IMR-90 (cell line): ENCODE results near the gene AGXT. TPM values are rescaled to one million over a fixed set of nuclear protein-coding genes. Genes with fewer than 3 reads are reported as not detected.

Source experiments
- ATAC-seq: fragments of 200-7000 bp; cut with Tn5 transposase; 2 replicates; pipeline ENCODE4 v1.9.1; 2020; ENCODE audit warnings: low read depth, mild to moderate bottlenecking, moderate library complexity
- BruUV-seq: library from RNA; stranded (reverse); fragments of 400-500 nt; replicated peaks from 2 replicates; lab custom pipeline; 2021; lab: Mats Ljungman, UMichigan
- CTCF ChIA-PET: fragments of 300-600 bp; formaldehyde crosslinking; extraction: SDS; loops from one replicate; lab custom pipeline; 2021; ENCODE audit warnings: antibody characterized with exemption; lab: Yijun Ruan, JAX
- POLR2A ChIA-PET: fragments of 300-600 bp; sonication (Branson Sonifier 250); formaldehyde crosslinking; loops from one replicate; lab custom pipeline; 2022; ENCODE audit warnings: antibody characterized with exemption; ENCODE audit not compliant: unreplicated experiment; lab: Charles Lee
- DNase-seq: peaks from one replicate; pipeline ENCODE4 v3.0.0; 2013
- H2AFZ ChIP-seq: replicated peaks from 2 replicates; pipeline ENCODE3; 2013; ENCODE audit warnings: low read length, mild to moderate bottlenecking; ENCODE audit not compliant: poor library complexity
- H2AK5ac ChIP-seq: 2 replicates; pipeline ENCODE4 v1.6.1; 2013; ENCODE audit warnings: low read depth, low read length, inconsistent platforms
- H2AK9ac ChIP-seq: replicated peaks from 2 replicates; pipeline ENCODE3; 2013; ENCODE audit warnings: mild to moderate bottlenecking, low read depth, low read length, moderate library complexity; ENCODE audit not compliant: poor library complexity
- H2BK120ac ChIP-seq: 2 replicates; pipeline ENCODE4 v1.6.1; 2013; ENCODE audit warnings: low read depth, low read length, inconsistent platforms
- H2BK15ac ChIP-seq: 3 replicates; pipeline ENCODE4 v1.6.1; 2013; ENCODE audit warnings: low read depth, low read length, inconsistent platforms
- H2BK20ac ChIP-seq: 2 replicates; pipeline ENCODE4 v1.6.1; 2013; ENCODE audit warnings: low read depth, mild to moderate bottlenecking, inconsistent platforms, low read length, moderate library complexity
- H2BK5ac ChIP-seq: 2 replicates; pipeline ENCODE4 v1.6.1; 2013; ENCODE audit warnings: mild to moderate bottlenecking, low read depth, low read length, inconsistent platforms; ENCODE audit not compliant: poor library complexity, severe bottlenecking
- H3K14ac ChIP-seq: replicated peaks from 2 replicates; pipeline ENCODE4 v1.6.1; 2013; ENCODE audit warnings: low read depth, low read length, inconsistent platforms
- H3K18ac ChIP-seq: 2 replicates; pipeline ENCODE4 v1.6.1; 2013; ENCODE audit warnings: low read depth, low read length, control low read depth
- H3K23ac ChIP-seq: 2 replicates; pipeline ENCODE4 v1.6.1; 2013; ENCODE audit warnings: low read depth, low read length, inconsistent platforms
- H3K27ac ChIP-seq: 2 replicates; pipeline ENCODE4 v1.5.1; 2013; ENCODE audit warnings: mild to moderate bottlenecking, control low read depth, low read length; ENCODE audit not compliant: insufficient read depth
- H3K27me3 ChIP-seq: 2 replicates; pipeline ENCODE4 v1.6.1; 2013; ENCODE audit warnings: low read length; ENCODE audit not compliant: control insufficient read depth, insufficient read depth
- H3K36me3 ChIP-seq: 2 replicates; pipeline ENCODE4 v1.6.1; 2013; ENCODE audit warnings: low read length, mixed read lengths; ENCODE audit not compliant: control insufficient read depth, insufficient read depth
- H3K4ac ChIP-seq: 2 replicates; pipeline ENCODE4 v1.6.1; 2013; ENCODE audit warnings: low read depth, low read length, inconsistent platforms
- H3K4me1 ChIP-seq: 2 replicates; pipeline ENCODE4 v1.6.1; 2013; ENCODE audit warnings: low read length, mixed read lengths; ENCODE audit not compliant: control insufficient read depth, insufficient read depth
- H3K4me2 ChIP-seq: 2 replicates; pipeline ENCODE4 v1.6.1; 2013; ENCODE audit warnings: low read depth, mild to moderate bottlenecking, control low read depth, low read length, moderate library complexity
- H3K4me3 ChIP-seq: 2 replicates; pipeline ENCODE4 v1.5.1; 2013; ENCODE audit warnings: low read depth, mild to moderate bottlenecking, control low read depth, low read length, moderate library complexity; ENCODE audit not compliant: insufficient read depth
- H3K56ac ChIP-seq: 2 replicates; pipeline ENCODE4 v1.6.1; 2013; ENCODE audit warnings: low read length, inconsistent platforms; ENCODE audit not compliant: insufficient read depth; ENCODE audit errors: extremely low read depth
- H3K79me1 ChIP-seq, 2 experiments: 2 replicates each; pipeline ENCODE4 v1.6.1; 2013; ENCODE audit warnings: low read length in 2 of 2, inconsistent platforms in 1 of 2, low read depth in 1 of 2
- H3K9ac ChIP-seq: 2 replicates; pipeline ENCODE4 v1.6.1; 2013; ENCODE audit warnings: low read depth, low read length, control low read depth
- H3K9me1 ChIP-seq: 2 replicates; pipeline ENCODE4 v1.6.1; 2013; ENCODE audit warnings: low read length, inconsistent platforms; ENCODE audit not compliant: insufficient read depth
- H3K9me3 ChIP-seq: 2 replicates; pipeline ENCODE4 v1.6.1; 2013; ENCODE audit warnings: low read length; ENCODE audit not compliant: control insufficient read depth, insufficient read depth
- H4K20me1 ChIP-seq: 2 replicates; pipeline ENCODE4 v1.6.1; 2013; ENCODE audit warnings: low read length, inconsistent platforms; ENCODE audit not compliant: insufficient read depth
- H4K5ac ChIP-seq: 2 replicates; pipeline ENCODE4 v1.6.1; 2013; ENCODE audit warnings: mild to moderate bottlenecking, low read depth, low read length, control low read depth
- H4K8ac ChIP-seq, 2 experiments: 2 replicates each; pipeline ENCODE4 v1.6.1; 2013; ENCODE audit warnings: low read depth in 2 of 2, low read length in 2 of 2, control low read depth in 1 of 2, inconsistent platforms in 1 of 2
- H4K91ac ChIP-seq: 2 replicates; pipeline ENCODE4 v1.6.1; 2013; ENCODE audit warnings: low read depth, low read length, inconsistent platforms; ENCODE audit not compliant: insufficient read depth
- BHLHE40 ChIP-seq: fragments of 150-350 bp; IDR thresholded peaks from 2 replicates; pipeline ENCODE4 v1.6.1; 2016; ENCODE audit warnings: mild to moderate bottlenecking, low read depth, low read length
- CEBPB ChIP-seq: IDR thresholded peaks from 2 replicates; pipeline ENCODE4 v1.6.1; 2012; ENCODE audit warnings: low read depth, low read length, improper control_type of control experiment
- CHD1 ChIP-seq: IDR thresholded peaks from 2 replicates; pipeline ENCODE4 v1.6.1; 2012; ENCODE audit warnings: low read depth, low read length, improper control_type of control experiment
- FOS ChIP-seq: fragments of 150-350 bp; IDR thresholded peaks from 2 replicates; pipeline ENCODE4 v1.6.1; 2016; ENCODE audit warnings: low read depth, low read length
- MAFK ChIP-seq: IDR thresholded peaks from 2 replicates; pipeline ENCODE4 v1.6.1; 2012; ENCODE audit warnings: low read depth, low read length, improper control_type of control experiment
- MXI1 ChIP-seq: IDR thresholded peaks from 2 replicates; pipeline ENCODE4 v1.6.1; 2012; ENCODE audit warnings: low read depth, mild to moderate bottlenecking, low read length, moderate library complexity, borderline replicate concordance
- NFE2L2 ChIP-seq: fragments of 150-350 bp; IDR thresholded peaks from 2 replicates; pipeline ENCODE4 v1.6.1; 2016; ENCODE audit warnings: low read depth, mild to moderate bottlenecking, low read length
- RAD21 ChIP-seq: IDR thresholded peaks from 2 replicates; pipeline ENCODE4 v1.6.1; 2012; ENCODE audit warnings: low read length, improper control_type of control experiment
- RCOR1 ChIP-seq: IDR thresholded peaks from 2 replicates; pipeline ENCODE4 v1.6.1; 2012; ENCODE audit warnings: mild to moderate bottlenecking, low read length, improper control_type of control experiment; ENCODE audit not compliant: insufficient replicate concordance
- RFX5 ChIP-seq: IDR thresholded peaks from 2 replicates; pipeline ENCODE4 v1.8.0; 2012; ENCODE audit warnings: low read depth, mild to moderate bottlenecking, low read length, moderate library complexity
- SMC3 ChIP-seq: fragments of 150-350 bp; IDR thresholded peaks from 2 replicates; pipeline ENCODE4 v1.6.1; 2016; ENCODE audit warnings: low read depth, mild to moderate bottlenecking, antibody characterized with exemption, low read length, moderate library complexity
- WGBS, 2 experiments: methylation state at CpG; one replicate each; pipeline versions ENCODE4 v1.1.5 to v1.1.7; 2013; ENCODE audit warnings: missing lambda C conversion rate in 2 of 2; ENCODE audit not compliant: insufficient read length in 1 of 2; ENCODE audit errors: extremely low coverage in 2 of 2; 5-methylcytosine and 5-hydroxymethylcytosine counted together
- dilution Hi-C: fragments of 300-500 bp; cut with HindIII; formaldehyde crosslinking; loops from one replicate; pipeline ENCODE4 v1.14.3; 2018; ENCODE audit warnings: low sequenced_read_pairs; ENCODE audit not compliant: unreplicated experiment
- in situ Hi-C: fragments of 300-500 bp; cut with MboI; formaldehyde crosslinking; loops from 3 replicates; pipeline ENCODE4 v1.14.3; 2019; ENCODE audit warnings: low sequenced_read_pairs, inconsistent platforms, mixed read lengths
- intact Hi-C: fragments of 100-400 bp; cut with micrococcal nuclease; formaldehyde crosslinking; loops from 2 replicates; pipeline ENCODE4 v1.10.0; 2022
- polyA plus RNA-seq, 3 experiments: library from polyadenylated mRNA; depleted of rRNA; stranded (reverse); fragments of >200 nt; gene quantifications; 2 replicates each; pipeline ENCODE4 v1.2.3, GENCODE V29; 2012; ENCODE audit warnings: low replicate concordance in 1 of 3
- total RNA-seq: library from RNA; depleted of rRNA; stranded (reverse); fragments of >200 nt; gene quantifications from 2 replicates; pipeline ENCODE4 v1.2.3, GENCODE V29; 2012
- TF ChIP-seq, protein P1 (sequence below): fragments of 150-350 bp; IDR thresholded peaks from 2 replicates; pipeline ENCODE4 v1.6.1; 2016; ENCODE audit warnings: low read depth, mild to moderate bottlenecking, low read length, moderate library complexity, borderline replicate concordance
- TF ChIP-seq, protein P2 (sequence below): fragments of 150-350 bp; IDR thresholded peaks from 2 replicates; pipeline ENCODE4 v1.6.1; 2017; ENCODE audit warnings: mild to moderate bottlenecking, antibody characterized with exemption, low read length, low read depth

Gene AGXT
- total and polyA plus RNA-seq, 2 of the 4 experiments (the other 2 are of a cell fraction): not detected

DNA sequence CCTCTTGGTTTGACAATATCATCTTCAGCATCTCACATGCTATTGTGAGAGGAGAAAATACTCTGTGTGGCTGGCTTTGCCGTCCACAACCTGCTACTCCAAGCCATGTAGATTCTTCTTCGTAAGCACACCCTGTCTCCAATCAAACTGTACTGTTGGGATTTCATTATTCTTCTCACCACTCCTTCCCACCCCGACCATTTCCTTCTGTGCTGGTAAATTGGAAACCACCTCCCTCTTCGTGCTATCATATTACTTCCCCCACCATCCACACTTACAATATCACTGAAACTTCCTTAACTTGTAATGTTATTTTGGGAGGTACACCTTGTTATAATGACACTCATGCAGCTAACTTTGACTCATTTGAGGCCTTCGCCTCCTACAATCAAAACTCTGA, 3.2 kb upstream of the AGXT start:
- Histone ChIP-seq H3K9me1 (no peaks in the 10 kb centered on the region), H2BK120ac (no peak overlapping the region), H3K27me3 (peaks cover 51% of the 10 kb centered on the region), H2AFZ (no peak overlapping the region), H2BK20ac (no peak overlapping the region), H3K4me1 (no peaks in the 10 kb centered on the region; the same call in 1 of the 2 replicates), H3K4ac (no peak overlapping the region), H4K8ac (no peak overlapping the region), H3K27ac (no peak overlapping the region), H3K36me3 (no peaks in the 10 kb centered on the region), H3K23ac (no peak overlapping the region), H2AK9ac (no peak overlapping the region), H3K4me2 (no peak overlapping the region), H3K56ac (no peak overlapping the region), H4K20me1 (no peaks in the 10 kb centered on the region), H4K91ac (no peak overlapping the region), H2BK15ac (no peak overlapping the region), H2BK5ac (no peak overlapping the region), H3K18ac (no peak overlapping the region), H2AK5ac (no peak overlapping the region), H3K4me3 (no peak overlapping the region), H3K9ac (no peak overlapping the region), H3K79me1 (no peaks in the 10 kb centered on the region), H3K14ac (no peak overlapping the region), H3K9me3 (no peaks in the 10 kb centered on the region), H4K5ac (no peak overlapping the region)
- no peak for TF ChIP-seq RFX5
- no peak for TF ChIP-seq MXI1
- TF ChIP-seq CEBPB: no peak
- TF ChIP-seq, protein P1, sequence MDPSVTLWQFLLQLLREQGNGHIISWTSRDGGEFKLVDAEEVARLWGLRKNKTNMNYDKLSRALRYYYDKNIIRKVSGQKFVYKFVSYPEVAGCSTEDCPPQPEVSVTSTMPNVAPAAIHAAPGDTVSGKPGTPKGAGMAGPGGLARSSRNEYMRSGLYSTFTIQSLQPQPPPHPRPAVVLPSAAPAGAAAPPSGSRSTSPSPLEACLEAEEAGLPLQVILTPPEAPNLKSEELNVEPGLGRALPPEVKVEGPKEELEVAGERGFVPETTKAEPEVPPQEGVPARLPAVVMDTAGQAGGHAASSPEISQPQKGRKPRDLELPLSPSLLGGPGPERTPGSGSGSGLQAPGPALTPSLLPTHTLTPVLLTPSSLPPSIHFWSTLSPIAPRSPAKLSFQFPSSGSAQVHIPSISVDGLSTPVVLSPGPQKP: no peak
- TF ChIP-seq RAD21: no peak
- TF ChIP-seq BHLHE40: no peak
- TF ChIP-seq RCOR1: no peak
- TF ChIP-seq MAFK: no peak
- no peak for TF ChIP-seq CHD1
- TF ChIP-seq SMC3: no peak
- TF ChIP-seq FOS: no peak
- TF ChIP-seq NFE2L2: no peak
- TF ChIP-seq, protein P2, sequence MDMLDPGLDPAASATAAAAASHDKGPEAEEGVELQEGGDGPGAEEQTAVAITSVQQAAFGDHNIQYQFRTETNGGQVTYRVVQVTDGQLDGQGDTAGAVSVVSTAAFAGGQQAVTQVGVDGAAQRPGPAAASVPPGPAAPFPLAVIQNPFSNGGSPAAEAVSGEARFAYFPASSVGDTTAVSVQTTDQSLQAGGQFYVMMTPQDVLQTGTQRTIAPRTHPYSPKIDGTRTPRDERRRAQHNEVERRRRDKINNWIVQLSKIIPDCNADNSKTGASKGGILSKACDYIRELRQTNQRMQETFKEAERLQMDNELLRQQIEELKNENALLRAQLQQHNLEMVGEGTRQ: no peak
- ATAC-seq (no peak), DNase-seq (no peak)
- in situ Hi-C loops (loop anchor here (25.0 kb wide), 1 partner anchor 797 kb away; no protein-coding TSS in a partner anchor), dilution Hi-C loops (no loop called here), intact Hi-C loops (no loop called here)
- ChIA-PET POLR2A (no interaction called here), CTCF (interaction anchor here (0.6 to 0.7 kb wide), 2 partner anchors 202 to 704 kb away, joined by 3 to 4 read pairs; no protein-coding TSS in a partner anchor)
- WGBS, 2 experiments: no CpG with 5 or more reads among the region's 5 CpGs
- no TSS peak for BruUV-seq
